Measurements from ENCODE around the gene SLCO4A1.

GRCh38 chr20:62621251-62622110 lies 20.8 kb upstream of the SLCO4A1 start:
- TF ChIP-seq CTCF (IDR thresholded peaks at IDR 0.05) (no peak), POLR2AphosphoS5 (IDR thresholded peaks at IDR 0.05) (no peak), EP300 (IDR thresholded peaks at IDR 0.05) (no peak)
